GM18508 (cell line): ENCODE results near the gene PCNX3.

Experiments used
- ATAC-seq: cut with Tn5 transposase; IDR thresholded peaks from one replicate; pipeline ENCODE4 v1.9.1; 2021; ENCODE audit warnings: moderate number of reproducible peaks; ENCODE audit not compliant: insufficient read depth, unreplicated experiment

The PCNX3 gene

DNA sequence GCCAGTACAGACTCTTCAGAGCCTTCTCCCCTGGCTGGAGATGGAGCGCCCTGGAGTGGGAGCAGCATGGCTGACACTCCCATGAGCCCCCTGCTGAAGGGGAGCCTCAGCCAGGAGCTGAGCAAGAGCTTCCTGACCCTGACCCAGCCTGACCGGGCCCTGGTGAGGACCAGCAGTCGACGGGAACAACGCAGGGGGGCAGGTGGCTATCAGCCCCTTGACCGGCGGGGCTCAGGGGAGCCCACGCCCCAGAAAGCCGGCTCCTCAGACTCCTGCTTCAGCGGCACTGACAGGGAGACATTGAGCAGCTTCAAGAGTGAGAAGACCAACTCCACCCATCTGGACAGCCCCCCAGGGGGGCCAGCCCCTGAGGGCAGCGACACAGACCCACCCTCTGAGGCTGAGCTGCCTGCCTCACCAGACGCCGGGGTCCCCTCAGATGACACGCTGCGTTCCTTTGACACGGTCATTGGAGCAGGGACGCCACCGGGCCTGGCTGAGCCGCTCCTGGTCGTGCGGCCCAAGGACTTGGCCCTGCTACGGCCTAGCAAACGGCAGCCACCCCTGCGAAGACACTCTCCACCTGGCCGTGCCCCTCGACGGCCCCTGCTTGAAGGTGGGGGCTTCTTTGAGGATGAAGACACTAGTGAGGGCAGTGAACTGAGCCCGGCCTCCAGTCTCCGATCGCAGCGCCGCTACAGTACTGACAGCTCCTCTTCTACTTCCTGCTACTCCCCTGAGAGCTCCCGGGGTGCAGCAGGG is 2.6 kb downstream of the PCNX3 start:
- ATAC-seq = no peak

DNA sequence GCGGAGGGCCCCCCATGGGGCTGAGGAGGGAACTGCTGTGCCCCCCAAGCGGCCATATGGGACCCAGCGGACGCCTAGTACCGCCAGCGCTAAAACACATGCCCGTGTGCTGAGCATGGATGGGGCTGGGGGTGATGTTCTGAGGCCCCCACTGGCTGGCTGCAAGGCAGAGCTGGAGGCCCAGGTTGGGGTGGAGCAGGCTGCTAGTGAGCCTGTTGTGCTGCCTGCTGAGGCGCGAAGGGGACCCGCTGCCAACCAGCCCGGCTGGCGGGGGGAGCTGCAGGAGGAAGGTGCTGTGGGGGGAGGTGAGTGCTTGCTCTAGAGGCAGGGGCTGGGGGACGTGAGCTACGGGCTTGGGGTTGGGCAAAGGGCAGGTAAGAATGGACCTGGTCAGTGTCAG is 3.2 kb downstream of the PCNX3 start:
- no peak for ATAC-seq

DNA sequence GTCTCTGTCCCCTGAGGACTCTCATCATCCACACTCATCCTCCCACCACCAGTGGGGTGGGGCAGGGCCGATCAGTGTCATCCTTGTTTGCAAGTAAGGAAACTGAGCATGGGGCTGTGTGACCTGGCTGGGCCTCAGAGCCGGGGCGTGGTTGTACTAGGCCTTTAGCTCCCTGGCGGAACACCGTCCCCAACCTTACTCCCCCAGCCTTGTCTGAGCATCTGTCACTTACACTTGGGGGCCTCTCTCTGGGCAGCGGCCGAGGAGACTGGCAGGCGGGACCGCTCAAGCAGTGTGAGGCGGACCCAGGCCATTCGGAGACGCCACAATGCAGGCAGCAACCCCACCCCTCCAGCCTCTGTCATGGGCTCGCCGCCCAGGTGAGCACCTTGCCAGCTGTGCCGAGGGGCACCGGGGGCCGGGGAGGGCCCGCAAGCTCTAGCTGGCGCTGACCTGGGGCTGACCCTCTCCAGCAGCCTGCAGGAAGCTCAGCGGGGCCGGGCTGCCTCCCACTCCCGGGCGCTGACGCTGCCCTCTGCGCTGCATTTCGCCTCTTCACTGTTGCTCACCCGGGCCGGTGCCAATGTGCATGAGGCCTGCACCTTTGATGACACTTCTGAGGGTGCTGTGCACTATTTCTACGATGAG is 3.8 kb downstream of the PCNX3 start:
- no peak for ATAC-seq

GRCh38 chr11:65620666-65621065 is 5.1 kb downstream of the PCNX3 start:
- no peak for ATAC-seq

DNA sequence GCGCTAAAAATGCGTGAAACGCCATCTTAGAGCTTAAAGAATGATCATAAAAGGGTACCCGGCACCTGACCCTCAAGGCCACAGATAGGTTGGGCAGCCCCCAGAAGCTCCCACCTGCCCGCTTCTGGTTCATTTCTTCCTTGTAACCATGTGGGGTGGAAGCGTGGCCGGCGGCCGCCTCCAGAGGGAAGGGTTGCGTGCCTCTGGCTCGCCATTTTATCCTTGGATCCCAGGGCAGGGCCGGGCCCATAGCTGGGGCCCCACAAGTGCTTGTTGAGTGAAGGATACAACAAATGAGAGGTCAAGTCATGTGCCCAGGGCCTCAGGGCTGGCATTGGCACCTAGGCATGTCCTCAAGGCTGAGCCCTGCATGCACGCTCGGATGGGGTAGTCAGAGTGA is 5.9 kb downstream of the PCNX3 start:
- no peak for ATAC-seq

- no peak for ATAC-seq
Measured at GRCh38 chr11:65622011-65622410, 6.4 kb downstream of the PCNX3 start.

GRCh38 chr11:65623177-65623576 is 7.6 kb downstream of the PCNX3 start:
- no peak for ATAC-seq

DNA sequence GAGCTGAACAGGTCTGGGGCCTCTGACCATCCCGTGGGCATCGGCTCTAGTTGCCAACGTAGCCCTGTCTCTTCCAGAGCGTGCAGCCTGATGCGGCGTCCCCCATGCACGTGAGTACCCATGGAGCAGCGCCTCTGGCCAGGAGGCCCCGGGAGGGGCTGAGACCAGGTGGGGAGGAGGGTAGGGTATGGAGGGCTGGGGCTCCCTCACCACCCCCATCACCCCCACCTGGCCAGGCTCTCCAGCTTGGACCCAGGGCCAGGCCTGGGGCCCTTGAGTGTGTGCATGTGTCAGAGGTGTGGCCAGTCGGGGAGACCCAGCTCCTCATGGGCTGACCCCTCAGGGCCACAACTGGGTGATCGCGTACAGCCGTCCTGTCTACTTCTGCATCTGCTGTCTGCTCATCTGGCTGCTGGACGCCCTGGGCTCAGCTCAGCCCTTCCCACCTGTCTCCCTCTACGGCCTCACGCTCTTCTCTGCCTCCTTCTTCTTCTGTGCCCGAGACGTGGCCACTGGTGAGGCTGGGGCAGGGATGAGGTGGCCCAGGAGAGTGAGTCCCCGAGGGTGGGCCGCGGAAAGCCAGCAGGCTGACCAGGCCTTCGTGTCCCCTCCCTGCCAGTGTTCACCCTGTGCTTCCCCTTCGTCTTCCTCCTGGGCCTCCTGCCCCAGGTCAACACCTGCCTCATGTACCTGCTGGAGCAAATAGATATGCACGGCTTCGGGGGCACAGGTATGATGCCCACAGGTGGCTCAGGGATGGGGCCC is 8.5 kb downstream of the PCNX3 start:
- no peak for ATAC-seq

DNA sequence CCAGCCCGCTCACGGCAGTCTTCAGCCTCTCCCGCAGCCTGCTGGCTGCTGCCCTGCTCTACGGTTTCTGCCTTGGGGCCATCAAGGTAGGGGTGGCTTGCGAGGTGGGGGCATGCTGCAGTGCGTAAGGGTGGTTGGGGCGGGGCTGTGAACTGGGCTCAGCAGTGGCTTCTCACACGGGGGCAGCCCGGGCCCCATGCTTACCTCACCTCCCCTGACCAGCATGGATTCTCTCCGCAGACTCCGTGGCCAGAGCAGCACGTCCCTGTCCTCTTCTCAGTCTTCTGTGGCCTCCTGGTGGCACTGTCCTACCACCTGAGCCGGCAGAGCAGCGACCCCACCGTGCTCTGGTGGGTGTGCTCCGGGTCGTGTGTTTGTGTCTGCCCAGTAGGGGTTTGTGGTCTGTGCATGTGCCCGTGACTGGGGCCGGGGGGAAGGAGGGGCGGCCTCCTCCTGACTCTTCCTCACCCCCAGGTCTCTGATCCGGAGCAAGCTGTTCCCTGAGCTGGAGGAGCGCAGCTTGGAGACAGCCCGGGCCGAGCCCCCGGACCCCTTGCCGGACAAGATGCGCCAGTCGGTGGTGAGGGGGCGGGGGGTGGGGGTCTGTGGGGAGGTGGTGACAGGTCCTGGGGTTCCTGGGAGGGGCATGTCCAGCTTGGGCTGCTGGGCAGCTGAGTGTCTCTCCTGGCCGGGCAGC is 9.5 kb downstream of the PCNX3 start:
- ATAC-seq = no peak

DNA sequence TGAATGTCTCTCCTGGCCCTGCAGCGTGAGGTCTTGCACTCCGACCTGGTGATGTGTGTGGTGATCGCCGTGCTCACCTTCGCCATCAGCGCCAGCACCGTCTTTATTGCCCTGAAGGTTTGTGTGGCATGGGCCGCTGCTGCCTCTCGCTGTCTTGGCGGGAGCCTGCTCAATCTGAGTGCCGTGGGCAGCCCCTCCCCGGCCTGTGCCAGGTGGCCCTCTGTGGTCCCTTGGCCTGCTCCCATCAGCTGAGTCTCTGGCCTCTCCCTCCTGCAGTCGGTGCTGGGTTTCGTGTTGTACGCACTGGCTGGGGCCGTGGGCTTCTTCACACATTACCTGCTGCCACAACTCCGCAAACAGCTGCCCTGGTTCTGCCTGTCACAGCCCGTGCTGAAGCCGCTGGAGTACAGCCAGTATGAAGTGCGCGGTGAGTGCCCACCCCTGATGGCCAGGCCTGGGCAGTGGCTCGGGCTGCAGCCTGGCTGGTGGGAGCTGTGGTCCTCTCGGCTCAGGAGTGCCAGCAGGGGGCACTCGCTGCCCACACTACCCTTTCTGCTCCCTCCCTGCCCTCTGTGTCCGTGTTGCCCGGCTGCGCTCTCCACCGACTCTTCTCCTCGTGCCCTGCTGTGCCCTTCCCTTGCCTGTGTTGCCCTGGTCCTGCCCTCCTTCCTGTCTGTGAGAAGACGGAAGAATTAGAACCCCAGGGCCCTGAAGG is 10.2 kb downstream of the PCNX3 start:
- ATAC-seq = no peak

GRCh38 chr11:65627202-65627601 is 11.6 kb downstream of the PCNX3 start:
- ATAC-seq = no peak

DNA sequence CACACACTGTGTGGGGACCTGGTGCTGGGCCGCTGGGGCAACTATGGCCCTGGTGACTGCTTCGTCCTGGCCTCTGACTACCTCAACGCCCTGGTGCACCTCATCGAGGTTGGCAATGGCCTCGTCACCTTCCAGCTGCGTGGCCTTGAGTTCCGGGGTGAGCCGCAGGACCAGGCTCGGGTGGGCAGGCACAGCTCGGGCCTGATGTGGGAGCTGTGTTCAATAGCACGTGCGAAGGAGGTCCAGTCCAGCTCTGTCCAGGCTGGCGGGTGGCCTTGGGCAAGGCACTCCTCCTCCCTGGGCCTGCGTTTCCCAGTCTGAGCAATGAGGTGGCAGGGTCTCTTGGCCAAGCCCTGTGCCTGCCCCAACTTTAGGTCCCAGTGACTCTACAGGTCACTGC is 14.0 kb downstream of the PCNX3 start:
- ATAC-seq = no peak

DNA sequence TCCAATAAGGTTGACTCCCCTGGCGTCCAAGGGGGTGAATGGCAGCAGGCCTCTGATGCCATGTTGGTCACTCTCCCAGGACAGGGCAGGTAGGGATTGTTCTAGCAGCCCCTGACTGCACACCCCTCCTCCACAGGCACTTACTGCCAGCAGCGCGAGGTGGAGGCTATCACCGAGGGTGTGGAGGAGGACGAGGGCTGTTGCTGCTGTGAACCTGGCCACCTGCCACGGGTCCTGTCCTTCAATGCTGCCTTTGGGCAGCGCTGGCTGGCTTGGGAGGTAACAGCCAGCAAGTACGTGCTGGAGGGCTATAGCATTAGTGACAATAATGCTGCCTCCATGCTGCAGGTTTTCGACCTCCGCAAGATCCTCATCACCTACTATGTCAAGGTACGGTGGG is 14.6 kb downstream of the PCNX3 start:
- ATAC-seq = no peak

GRCh38 chr11:65633390-65634108 is 18.0 kb downstream of the PCNX3 start:
- ATAC-seq = no peak

DNA sequence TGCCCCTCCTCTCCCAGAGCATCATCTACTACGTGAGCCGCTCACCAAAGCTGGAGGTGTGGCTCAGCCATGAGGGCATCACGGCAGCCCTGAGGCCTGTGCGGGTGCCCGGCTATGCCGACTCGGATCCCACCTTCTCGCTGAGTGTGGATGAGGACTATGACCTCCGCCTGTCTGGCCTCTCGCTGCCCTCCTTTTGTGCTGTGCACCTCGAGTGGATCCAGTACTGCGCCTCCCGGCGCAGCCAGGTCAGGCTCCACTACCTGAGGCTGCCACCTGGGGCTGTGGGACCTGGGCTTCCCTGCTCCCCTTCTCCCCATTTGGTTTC is 18.5 kb downstream of the PCNX3 start:
- ATAC-seq = no peak

GRCh38 chr11:65634440-65634839 is 18.9 kb downstream of the PCNX3 start:
- no peak for ATAC-seq

- no peak for ATAC-seq
Measured at GRCh38 chr11:65634905-65635731, 19.5 kb downstream of the PCNX3 start.

DNA sequence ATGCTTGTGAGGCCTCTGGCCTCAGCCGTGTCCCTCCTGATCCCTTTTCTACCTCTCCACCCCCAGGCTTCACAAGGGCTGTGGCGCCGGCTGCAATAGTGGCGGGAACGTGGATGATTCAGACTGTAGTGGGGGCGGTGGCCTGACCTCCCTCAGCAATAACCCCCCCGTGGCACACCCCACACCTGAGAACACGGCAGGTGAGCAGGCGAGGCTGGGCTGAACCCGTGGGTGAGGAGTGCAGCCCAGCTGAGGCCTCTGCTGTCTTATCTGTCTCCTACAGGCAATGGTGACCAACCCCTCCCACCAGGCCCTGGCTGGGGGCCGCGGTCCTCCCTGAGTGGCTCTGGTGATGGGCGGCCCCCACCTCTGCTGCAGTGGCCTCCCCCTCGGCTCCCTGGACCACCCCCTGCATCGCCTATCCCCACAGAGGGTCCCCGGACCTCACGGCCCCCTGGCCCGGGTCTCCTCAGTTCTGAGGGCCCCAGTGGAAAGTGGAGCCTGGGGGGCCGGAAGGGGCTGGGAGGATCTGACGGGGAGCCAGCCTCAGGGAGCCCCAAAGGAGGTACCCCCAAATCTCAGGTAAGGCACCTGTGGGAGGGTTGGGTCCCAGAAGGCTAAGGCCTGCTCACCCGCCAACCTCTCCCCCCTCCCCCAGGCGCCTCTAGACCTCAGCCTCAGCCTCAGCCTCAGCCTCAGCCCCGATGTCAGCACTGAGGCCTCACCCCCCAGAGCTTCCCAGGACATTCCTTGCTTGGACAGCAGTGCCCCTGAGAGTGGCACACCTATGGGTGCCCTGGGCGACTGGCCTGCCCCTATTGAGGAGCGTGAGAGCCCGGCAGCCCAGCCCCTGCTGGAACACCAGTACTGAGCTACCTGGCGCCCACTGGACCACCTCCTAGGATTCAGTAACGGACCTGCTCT is 20.8 kb downstream of the PCNX3 start:
- no peak for ATAC-seq
